Stimulated activated CD4-positive, alpha-beta T cell treated with anti-CD3 and anti-CD28 coated beads, Interleukin-15, amount 100 ng/mL, for 48 hours (primary cell): ENCODE results near the gene RSBN1.
A peak's percentile ranks its signal among the peaks of the same experiment; 100 is the strongest.

ENCODE experiments used
- DNase-seq, 2 donors: peaks; one replicate each; pipeline ENCODE4 v3.0.0-alpha.2; 2020; ENCODE audit warnings: low read depth in 2 of 2

RSBN1 gene

GRCh38 chr1:113812661-113813135, 422 bp upstream of the RSBN1 start:
- no peak for DNase-seq

DNA sequence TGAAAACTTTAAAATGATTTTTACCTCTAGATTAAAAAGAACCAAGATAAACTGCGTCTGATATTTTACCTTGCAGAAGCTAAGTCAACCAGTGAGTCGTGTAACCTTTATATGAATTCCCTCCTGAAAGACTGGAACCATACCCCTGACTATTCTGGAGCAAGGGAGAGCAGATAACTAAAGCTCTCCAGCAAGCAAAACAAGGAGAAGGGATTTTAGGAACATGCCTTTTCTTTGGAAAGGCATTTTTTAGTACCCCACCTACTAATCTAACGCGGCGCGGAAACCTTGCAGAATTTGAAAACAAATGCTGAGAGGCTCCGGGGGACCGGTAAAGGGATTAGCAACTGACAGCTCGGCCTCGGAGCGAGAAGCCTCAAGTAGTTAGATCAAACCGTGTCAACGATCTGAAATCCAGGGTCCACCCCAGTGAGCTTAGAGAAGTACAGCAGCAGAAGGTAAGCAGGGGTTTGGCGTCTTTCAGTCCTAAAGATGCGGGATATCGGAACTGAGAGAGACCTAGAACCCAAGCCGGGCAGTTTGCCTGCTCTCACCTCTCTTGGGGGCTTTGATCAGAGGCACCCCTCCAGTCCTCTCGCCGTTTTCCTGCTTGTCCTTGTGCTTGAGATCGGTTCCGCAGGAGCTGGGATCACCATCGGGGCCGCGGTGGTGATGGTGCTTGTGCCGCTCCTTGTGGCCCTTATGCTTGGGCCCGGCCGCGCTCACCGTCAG, 954 bp downstream of the RSBN1 start:
- DNase-seq: peak in 1 of 2 donors; percentile 17

GRCh38 chr1:113809670-113810602, 2.3 kb downstream of the RSBN1 start:
- no peak for DNase-seq

DNA sequence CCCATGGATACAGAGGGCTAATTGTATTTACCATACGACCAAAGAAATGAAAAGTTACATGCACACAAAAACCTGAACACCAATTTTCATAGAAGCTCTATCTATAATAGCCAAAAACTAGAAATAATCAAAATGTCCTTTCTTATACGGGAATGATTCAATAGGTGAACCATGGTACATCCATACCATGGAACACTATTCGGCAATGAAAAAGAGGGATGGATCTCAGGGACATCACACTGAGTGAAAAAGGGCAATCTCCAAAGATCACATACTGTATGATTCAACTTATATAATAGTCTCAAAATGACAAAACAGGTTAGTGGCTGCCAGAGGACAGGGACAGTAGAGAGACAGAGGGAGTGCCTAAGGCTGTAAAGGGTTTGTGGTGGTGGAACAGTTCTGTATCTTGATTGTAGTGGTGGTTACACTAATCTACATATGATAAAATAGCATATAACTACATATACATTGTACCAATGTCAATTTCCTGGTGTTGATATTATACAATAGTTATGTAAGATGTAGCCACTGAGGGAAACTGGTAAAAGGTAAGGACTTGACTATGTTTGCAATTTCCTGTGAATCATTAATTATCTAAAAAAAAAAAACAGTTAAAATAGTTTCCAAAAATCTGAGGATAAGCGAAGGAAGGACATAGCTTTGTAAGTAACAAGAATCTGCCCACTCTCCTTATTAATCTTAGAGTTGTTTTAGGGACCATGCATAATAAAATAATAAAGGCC, 3.7 kb downstream of the RSBN1 start:
- no peak for DNase-seq

DNA sequence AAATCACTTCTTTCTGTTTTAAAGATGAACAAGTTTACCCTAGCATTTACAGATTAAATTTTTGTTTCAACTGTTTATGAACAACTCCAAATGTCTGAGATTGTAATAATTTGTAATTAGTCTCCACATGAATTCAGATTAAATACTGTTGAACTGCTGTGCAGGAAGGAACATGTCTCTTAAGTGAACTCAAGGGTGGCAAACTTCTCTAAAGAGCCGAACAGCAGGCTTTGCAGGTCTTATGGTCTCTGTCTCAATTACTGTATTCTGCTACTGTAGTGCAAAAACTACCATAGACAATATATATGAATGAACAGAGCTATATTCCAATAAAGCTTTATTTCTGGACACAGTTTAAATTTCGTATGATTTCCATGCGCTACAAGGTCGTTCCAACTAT, 6.6 kb downstream of the RSBN1 start:
- no peak for DNase-seq

DNA sequence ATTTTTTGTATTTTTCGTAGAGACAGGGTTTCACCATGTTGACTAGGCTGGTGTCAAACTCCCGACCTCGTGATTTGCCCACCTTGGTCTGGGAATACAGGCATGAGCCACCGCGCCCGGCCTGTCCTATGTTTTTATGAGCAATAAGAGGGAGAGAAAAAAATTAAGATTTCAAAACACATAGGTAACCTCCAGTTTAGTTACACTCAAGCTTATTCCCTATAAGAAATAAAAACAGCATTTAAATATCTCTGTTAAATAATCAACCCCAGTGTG, 7.1 kb downstream of the RSBN1 start:
- DNase-seq: no peak

DNA sequence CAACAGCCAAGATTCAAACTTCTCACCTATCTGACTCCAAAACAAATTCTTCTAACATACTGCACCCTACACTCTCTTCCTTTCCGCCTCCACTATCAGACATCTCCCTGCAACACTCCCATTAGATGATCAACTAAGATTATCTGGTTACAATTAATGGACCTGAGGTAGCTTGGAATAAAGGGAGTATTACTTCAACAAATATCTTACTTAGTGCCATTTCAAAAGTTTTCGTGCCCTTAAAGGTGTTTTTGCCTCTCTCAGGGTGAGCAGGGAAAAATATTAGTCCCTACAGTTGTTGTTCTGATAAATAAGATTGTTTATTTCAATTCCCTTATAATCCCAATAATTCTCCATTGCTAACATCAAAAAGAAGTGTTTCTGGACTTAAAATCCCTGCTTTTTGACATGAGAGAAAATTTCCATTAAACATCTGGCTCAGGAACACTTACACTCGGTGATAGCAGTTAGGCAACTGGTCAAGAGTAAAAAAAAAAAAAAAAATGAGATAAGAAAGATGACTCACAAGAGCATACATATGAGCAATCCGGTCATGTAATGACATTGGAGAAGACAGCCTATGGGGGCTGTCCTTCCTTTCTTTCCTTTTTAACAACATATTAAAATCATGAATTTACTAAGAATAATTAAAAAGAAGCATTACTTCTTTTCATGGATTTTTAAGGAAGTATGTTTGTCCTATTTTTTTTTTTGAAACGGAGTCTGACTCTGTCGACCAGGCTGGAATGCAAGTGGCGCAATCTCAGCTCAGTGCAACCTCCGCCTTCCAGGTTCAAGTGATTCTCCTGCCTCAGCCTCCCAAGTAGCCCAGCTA, 7.6 kb downstream of the RSBN1 start:
- no peak for DNase-seq

- DNase-seq: no peak
These were observed 9.8 kb downstream of the RSBN1 start for GRCh38 chr1:113802367-113803007.

DNA sequence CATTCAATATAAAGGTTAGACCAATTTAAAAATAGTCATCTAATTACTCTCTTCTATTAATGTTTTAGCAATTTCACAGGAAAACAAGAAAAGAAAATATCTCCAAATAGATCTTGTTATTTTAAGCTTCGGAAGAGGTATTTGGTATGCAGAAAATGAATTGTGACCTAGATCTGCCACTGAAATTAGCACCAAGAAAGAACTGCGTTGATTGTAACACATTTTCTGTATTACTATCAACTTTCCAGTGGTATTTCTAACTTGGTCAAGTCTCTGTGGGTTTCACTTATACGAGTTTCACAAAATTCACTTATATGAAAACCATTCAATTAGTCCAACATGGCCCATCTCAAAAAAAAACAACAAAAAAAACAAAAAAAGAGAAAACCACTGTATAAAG, 11.8 kb downstream of the RSBN1 start:
- DNase-seq: no peak

DNA sequence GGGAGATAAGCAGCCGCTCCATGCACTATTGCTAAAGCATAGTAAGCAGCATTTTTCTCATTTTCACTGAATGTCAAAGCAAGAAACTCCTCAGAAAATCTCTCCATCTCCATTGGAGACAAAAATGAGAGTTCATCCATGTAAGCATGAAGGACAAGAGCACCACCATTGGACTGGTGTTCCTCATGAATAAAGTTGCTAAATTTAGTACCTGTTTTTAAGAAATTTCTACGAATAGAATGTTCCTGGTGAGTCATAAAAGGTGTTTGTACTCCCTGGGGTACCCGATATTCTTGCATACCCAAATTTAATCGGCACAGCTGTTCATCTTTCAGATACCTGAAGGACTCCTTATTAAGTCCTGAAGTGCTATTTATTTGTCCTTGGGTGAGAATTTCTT, 14.8 kb downstream of the RSBN1 start:
- DNase-seq: no peak

GRCh38 chr1:113793878-113794834, 18.1 kb downstream of the RSBN1 start:
- DNase-seq: no peak

GRCh38 chr1:113792986-113793385, 19.3 kb downstream of the RSBN1 start:
- no peak for DNase-seq

GRCh38 chr1:113792471-113792870, 19.8 kb downstream of the RSBN1 start:
- DNase-seq: no peak

DNA sequence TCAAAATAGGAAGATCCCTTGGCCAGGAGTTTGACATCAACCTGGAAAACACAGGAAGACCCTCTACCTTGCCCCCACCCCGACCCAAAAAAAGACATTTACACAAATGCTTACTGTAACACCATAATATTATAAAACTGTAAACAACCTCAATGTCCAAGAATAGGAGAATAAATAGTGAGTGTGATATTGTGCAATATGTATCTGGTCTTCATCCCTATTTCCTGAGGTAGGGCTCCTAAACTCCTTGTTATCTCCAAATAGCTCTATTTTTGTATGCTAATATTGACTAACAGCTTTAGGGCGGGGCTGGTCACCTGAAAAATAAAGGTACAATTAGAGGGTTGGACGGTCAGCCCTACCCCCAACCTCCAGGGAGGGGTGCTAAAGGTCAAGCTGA, 23.5 kb downstream of the RSBN1 start:
- no peak for DNase-seq

- no peak for DNase-seq
These were observed 24.6 kb downstream of the RSBN1 start for GRCh38 chr1:113787663-113788062.

- no peak for DNase-seq
These were observed 26.2 kb downstream of the RSBN1 start for GRCh38 chr1:113786069-113786468.

- no peak for DNase-seq
These were observed 28.0 kb downstream of the RSBN1 start for GRCh38 chr1:113784104-113784779.

DNA sequence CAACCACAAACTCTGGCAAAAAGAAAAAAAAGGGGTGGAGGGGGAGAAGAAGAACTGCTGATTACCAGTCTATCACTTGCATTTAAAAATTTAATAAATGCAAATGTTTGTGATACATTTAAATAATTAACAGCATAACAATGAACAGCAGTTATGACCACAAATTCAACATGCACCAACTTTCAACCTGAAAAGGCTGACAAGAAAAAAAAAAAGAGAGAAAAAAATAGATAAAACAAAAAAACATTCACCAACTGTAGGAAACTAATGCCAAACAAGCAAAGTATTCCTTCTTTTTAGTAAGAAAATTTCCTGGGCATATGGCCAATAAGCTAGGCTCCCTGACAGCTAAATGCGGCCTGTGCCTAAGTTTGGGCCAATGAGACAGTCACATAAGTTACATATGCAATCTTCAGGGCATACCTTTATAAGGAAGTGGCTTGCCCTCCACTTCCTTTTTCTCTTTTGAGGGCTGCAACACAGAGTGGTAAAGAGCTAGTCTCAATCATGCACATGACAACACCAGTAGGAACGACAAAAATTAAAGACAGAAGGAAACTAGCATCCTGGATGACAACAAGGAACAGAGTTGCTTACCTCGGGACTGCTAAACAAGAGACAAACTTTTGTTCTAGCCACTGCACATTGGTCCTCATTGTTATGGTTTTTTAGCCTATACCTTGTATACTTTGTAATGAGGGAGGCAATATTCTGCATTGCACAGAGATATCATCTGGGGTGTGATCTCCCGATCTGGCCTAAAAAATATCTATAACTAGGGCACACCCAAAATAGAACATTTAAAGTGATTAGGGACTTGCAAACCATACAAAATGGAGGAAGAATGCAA, 28.8 kb downstream of the RSBN1 start:
- peak in 1 of 2 donors; percentile 10 for DNase-seq
